T47D (cell line): Measurements from ENCODE around the gene PARP11.

ENCODE experiments used
- DNase-seq, 2 experiments: peaks; one replicate each; pipeline versions ENCODE4 v3.0.0 to v3.0.0-alpha.2; 2011 to 2012; ENCODE audit warnings: low read depth in 1 of 2, low spot score in 1 of 2
- JUND ChIP-seq: IDR thresholded peaks from 2 replicates; pipeline ENCODE4 v1.6.1; 2012; ENCODE audit warnings: low read depth
- in situ Hi-C: cut with HindIII; loops from 2 replicates; pipeline ENCODE4 v1.10.0; 2016; ENCODE audit warnings: low sequenced_read_pairs, low pct_unique_long_range_greater_than_20kb

PARP11 gene

GRCh38 chr12:3872800-3873636 is at the start of gene PARP11:
Gene PARP11, minus strand, starts transcription at chr12:3873399. Its CDS starts 170 bp downstream, at chr12:3873229.
- DNase-seq: peak; percentile 13 to 85
- in situ Hi-C loops: no loop called here

GRCh38 chr12:3922033-3922432 is 48.8 kb upstream of the PARP11 start:
- in situ Hi-C loops: no loop called here
- DNase-seq: no peak
- no peak for TF ChIP-seq JUND

More at GRCh38 chr12:3872800-3873636, at the start of gene PARP11:
- no peak for TF ChIP-seq JUND

- in situ Hi-C loops: no loop called here
- TF ChIP-seq JUND: no peak
- no peak for DNase-seq
These were observed 48.3 kb upstream of the PARP11 start for GRCh38 chr12:3921526-3921925.

- in situ Hi-C loops: no loop called here
- no peak for TF ChIP-seq JUND
- DNase-seq: no peak
These were observed 47.9 kb upstream of the PARP11 start for GRCh38 chr12:3921151-3921471.

- no peak for DNase-seq
- TF ChIP-seq JUND: no peak
- in situ Hi-C loops: no loop called here
These were observed 47.4 kb upstream of the PARP11 start for GRCh38 chr12:3920351-3921150.

- no peak for DNase-seq
- no peak for TF ChIP-seq JUND
- in situ Hi-C loops: no loop called here
These were observed 40.1 kb upstream of the PARP11 start for GRCh38 chr12:3913278-3913677.

GRCh38 chr12:3912863-3913262 is 39.7 kb upstream of the PARP11 start:
- DNase-seq: no peak
- in situ Hi-C loops: no loop called here
- TF ChIP-seq JUND: no peak

- in situ Hi-C loops: no loop called here
- no peak for TF ChIP-seq JUND
- no peak for DNase-seq
These were observed 38.2 kb upstream of the PARP11 start for GRCh38 chr12:3911409-3911808.

- TF ChIP-seq JUND: no peak
- in situ Hi-C loops: no loop called here
- no peak for DNase-seq
These were observed 32.5 kb upstream of the PARP11 start for GRCh38 chr12:3905664-3906063.

GRCh38 chr12:3904999-3905398 is 31.8 kb upstream of the PARP11 start:
- DNase-seq: no peak
- in situ Hi-C loops: no loop called here

GRCh38 chr12:3902921-3903320 is 29.7 kb upstream of the PARP11 start:
- no peak for DNase-seq
- no peak for TF ChIP-seq JUND
- in situ Hi-C loops: no loop called here

More at GRCh38 chr12:3904999-3905398, 31.8 kb upstream of the PARP11 start:
- no peak for TF ChIP-seq JUND

- in situ Hi-C loops: no loop called here
- DNase-seq: no peak
- TF ChIP-seq JUND: no peak
These were observed 27.9 kb upstream of the PARP11 start for GRCh38 chr12:3901116-3901515.

- TF ChIP-seq JUND: no peak
- no peak for DNase-seq
- in situ Hi-C loops: no loop called here
These were observed 25.6 kb upstream of the PARP11 start for GRCh38 chr12:3898756-3899155.
